Measurements from ENCODE around the gene SLC12A9. TPM values are rescaled to one million over a fixed set of nuclear protein-coding genes. Genes with fewer than 3 reads are reported as not detected.

The SLC12A9 gene
- total and polyA plus RNA-seq, 2 of the 4 experiments (the other 2 are of a cell fraction), result 4.5 to 16.2 TPM

DNA sequence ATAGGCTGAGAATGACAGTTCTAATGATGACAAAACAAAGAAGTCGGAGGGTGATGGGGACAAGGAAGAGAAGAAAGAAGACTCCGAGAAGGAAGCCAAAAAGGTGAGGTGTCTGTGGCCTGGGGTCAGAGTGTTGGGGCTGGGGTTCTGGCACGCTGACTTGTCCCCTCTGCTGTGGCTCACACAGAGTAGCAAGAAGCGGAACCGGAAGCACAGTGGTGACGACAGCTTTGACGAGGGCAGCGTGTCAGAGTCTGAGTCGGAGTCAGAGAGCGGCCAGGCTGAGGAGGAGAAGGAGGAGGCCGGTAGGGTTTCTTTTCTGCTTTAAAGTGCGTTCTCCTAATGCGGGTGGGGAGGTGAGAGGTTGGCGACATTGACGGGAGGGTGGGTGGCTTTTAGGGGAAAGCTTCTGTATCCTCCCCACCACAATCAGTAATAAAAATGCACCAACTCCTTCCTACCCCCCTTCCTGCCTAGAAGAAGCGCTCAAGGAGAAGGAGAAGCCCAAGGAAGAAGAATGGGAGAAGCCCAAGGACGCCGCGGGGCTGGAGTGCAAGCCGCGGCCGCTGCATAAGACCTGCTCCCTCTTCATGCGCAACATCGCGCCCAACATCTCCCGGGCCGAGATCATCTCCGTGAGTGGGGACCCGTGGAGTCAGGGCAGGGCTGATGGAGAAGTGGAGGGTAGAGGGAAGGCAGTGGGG is 32.4 kb downstream of the SLC12A9 start:
- BruUV-seq (replicated peaks), result no TSS peak
- Histone ChIP-seq H3K9ac (ENCODE audit: low read depth, low read length) (no peak overlapping the region), H3K4ac (ENCODE audit: low read depth, low read length) (no peak overlapping the region), H4K5ac (ENCODE audit: low read depth, low read length) (no peak overlapping the region), H3K18ac (ENCODE audit: low read depth, low read length) (no peak overlapping the region), H3K14ac (replicated peaks; ENCODE audit: low read depth, low read length) (no peak overlapping the region), H4K20me1 (ENCODE audit: insufficient read depth, low read length) (peaks cover 30% of the 10 kb centered on the region), H3K79me1 (ENCODE audit: low read depth in 1 of 2, low read length in 2 of 2) (peaks cover 39 to 73% of the 10 kb centered on the region in 2 experiments), H2AFZ (replicated peaks; ENCODE audit: low read length, poor library complexity) (peak overlapping the region; percentile 46), H3K4me1 (ENCODE audit: control insufficient read depth, insufficient read depth, low read length) (peaks cover 10% of the 10 kb centered on the region), H4K8ac (ENCODE audit: low read depth in 2 of 2, low read length in 2 of 2) (no peak overlapping the region), H3K27ac (ENCODE audit: insufficient read depth, low read length) (no peak overlapping the region), H3K9me1 (ENCODE audit: insufficient read depth, low read length) (no peaks in the 10 kb centered on the region; the same call in 1 of the 2 replicates), H4K91ac (ENCODE audit: insufficient read depth, low read depth, low read length) (no peak overlapping the region), H3K56ac (ENCODE audit: extremely low read depth, insufficient read depth, low read length) (no peak overlapping the region), H2BK15ac (ENCODE audit: low read depth, low read length) (no peak overlapping the region), H2BK20ac (ENCODE audit: low read depth, low read length) (no peak overlapping the region), H3K23ac (ENCODE audit: low read depth, low read length) (no peak overlapping the region), H2AK5ac (ENCODE audit: low read depth, low read length) (no peak overlapping the region), H3K4me3 (ENCODE audit: insufficient read depth, low read depth, low read length) (no peak overlapping the region), H3K27me3 (ENCODE audit: control insufficient read depth, insufficient read depth, low read length) (no peaks in the 10 kb centered on the region), H3K36me3 (ENCODE audit: control insufficient read depth, insufficient read depth, low read length) (peaks cover 79% of the 10 kb centered on the region), H2AK9ac (replicated peaks; ENCODE audit: low read depth, low read length, poor library complexity) (no peak overlapping the region), H2BK5ac (ENCODE audit: low read depth, low read length, poor library complexity, severe bottlenecking) (no peak overlapping the region), H3K9me3 (ENCODE audit: control insufficient read depth, insufficient read depth, low read length) (no peaks in the 10 kb centered on the region), H2BK120ac (ENCODE audit: low read depth, low read length) (no peak overlapping the region), H3K4me2 (ENCODE audit: low read depth, low read length) (no peak overlapping the region)
- 87% methylated on average over 4 of the region's 29 CpGs; no CpG with 5 or more reads in 1 of the 2 experiments for WGBS, 2 experiments (ENCODE audit: extremely low coverage in 2 of 2, insufficient read length in 1 of 2)
- ChIA-PET POLR2A (ENCODE audit: unreplicated experiment) (no interaction called here), CTCF (no interaction called here)
- TF ChIP-seq RCOR1 (IDR thresholded peaks at IDR 0.05; ENCODE audit: insufficient replicate concordance, low read length), result no peak
- dilution Hi-C loops (cut with HindIII; ENCODE audit: low sequenced_read_pairs, unreplicated experiment), result no loop called here
- in situ Hi-C loops (cut with MboI; ENCODE audit: low sequenced_read_pairs), result no loop called here
- intact Hi-C loops (cut with micrococcal nuclease), result no loop called here
- DNase-seq (no peak), ATAC-seq (ENCODE audit: low read depth) (no peak)

Measured in IMR-90 (cell line).